GM12875 (cell line): ENCODE data around the gene PDPR.
"Not testable (repeated sequence)": the region's sequence is repeated elsewhere in the genome, so short reads cannot be mapped to it uniquely, and the experiment has no call there.

Experiments
- H3K4me3 ChIP-seq: one replicate; pipeline ENCODE4 v1.5.1; 2011; ENCODE audit warnings: low read depth, low read length, control low read depth
- CTCF ChIP-seq: IDR thresholded peaks from 2 replicates; pipeline ENCODE4 v1.5.1; 2011; ENCODE audit warnings: low read depth, mild to moderate bottlenecking, control low read depth, inconsistent platforms, low read length, moderate library complexity, borderline replicate concordance; ENCODE audit not compliant: insufficient read depth

PDPR gene

GRCh38 chr16:70127706-70128105 is 13.6 kb downstream of the PDPR start:
- H3K4me3 ChIP-seq: not testable (repeated sequence)

- H3K4me3 ChIP-seq: not testable (repeated sequence)
These were observed 14.7 kb downstream of the PDPR start for GRCh38 chr16:70128844-70129243.

GRCh38 chr16:70135796-70136195 is 21.7 kb downstream of the PDPR start:
- not testable (repeated sequence) for H3K4me3 ChIP-seq

- not testable (repeated sequence) for H3K4me3 ChIP-seq
These were observed 22.5 kb downstream of the PDPR start for GRCh38 chr16:70136595-70136994.

- H3K4me3 ChIP-seq: not testable (repeated sequence)
These were observed 28.6 kb downstream of the PDPR start for GRCh38 chr16:70142739-70143138.

GRCh38 chr16:70143231-70143895 is 29.2 kb downstream of the PDPR start:
- not testable (repeated sequence) for H3K4me3 ChIP-seq

GRCh38 chr16:70147853-70148252 is 33.7 kb downstream of the PDPR start:
- not testable (repeated sequence) for H3K4me3 ChIP-seq

GRCh38 chr16:70148453-70148852 is 34.3 kb downstream of the PDPR start:
- not testable (repeated sequence) for H3K4me3 ChIP-seq

- not testable (repeated sequence) for H3K4me3 ChIP-seq
These were observed 35.2 kb downstream of the PDPR start for GRCh38 chr16:70149296-70149695.

GRCh38 chr16:70151391-70151790 is 37.3 kb downstream of the PDPR start:
- TF ChIP-seq CTCF: no peak
- H3K4me3 ChIP-seq: no peak overlapping the region

- no peak overlapping the region for H3K4me3 ChIP-seq
- TF ChIP-seq CTCF: no peak
These were observed 37.9 kb downstream of the PDPR start for GRCh38 chr16:70151941-70152509.

- H3K4me3 ChIP-seq: no peak overlapping the region
- no peak for TF ChIP-seq CTCF
These were observed 38.6 kb downstream of the PDPR start for GRCh38 chr16:70152578-70153302.

- H3K4me3 ChIP-seq: not testable (repeated sequence)
These were observed 40.6 kb downstream of the PDPR start for GRCh38 chr16:70154736-70155135.
